H1 (cell line): Measurements from ENCODE around the gene MAML3. TPM values are rescaled to one million over a fixed set of nuclear protein-coding genes. Genes with fewer than 3 reads are reported as not detected.

ENCODE experiments used
- CTCF ChIA-PET: fragments of 300-600 bp; sonication (Branson Sonifier 250); formaldehyde crosslinking; loops from one replicate; lab custom pipeline; 2021; ENCODE audit not compliant: partially characterized antibody; lab: Charles Lee
- POLR2A ChIA-PET: fragments of 300-600 bp; sonication (Branson Sonifier 250); formaldehyde crosslinking; loops from one replicate; lab custom pipeline; 2021; ENCODE audit warnings: inconsistent platforms; ENCODE audit not compliant: partially characterized antibody; lab: Charles Lee
- DNase-seq, 2 experiments: peaks; one replicate each; pipeline versions ENCODE4 v3.0.0 to v3.0.0-alpha.2; 2010 to 2022; ENCODE audit warnings: low spot score in 2 of 2, low read depth in 1 of 2, mixed read lengths in 1 of 2
- FAIRE-seq: peaks from 2 replicates; lab custom pipeline; 2011; peaks lifted over from hg19 to GRCh38; lab: Jason Lieb, UNC
- H2AFZ ChIP-seq: 2 replicates; pipeline ENCODE4 v1.8.1; 2012; ENCODE audit warnings: low read length, inconsistent platforms
- H2AK5ac ChIP-seq: 2 replicates; pipeline ENCODE4 v1.6.1; 2013; ENCODE audit warnings: low read depth, low read length
- H2BK120ac ChIP-seq: replicated peaks from 2 replicates; pipeline ENCODE3; 2013; ENCODE audit warnings: low read depth, low read length, inconsistent platforms
- H2BK12ac ChIP-seq: 2 replicates; pipeline ENCODE4 v1.6.1; 2013; ENCODE audit warnings: low read depth, low read length
- H2BK15ac ChIP-seq: 2 replicates; pipeline ENCODE4 v1.6.1; 2013; ENCODE audit warnings: low read length
- H2BK20ac ChIP-seq: 2 replicates; pipeline ENCODE4 v1.6.1; 2013; ENCODE audit warnings: low read length
- H2BK5ac ChIP-seq: 2 replicates; pipeline ENCODE4 v1.6.1; 2013; ENCODE audit warnings: low read depth, low read length
- H3K14ac ChIP-seq: 2 replicates; pipeline ENCODE4 v1.6.1; 2013; ENCODE audit warnings: inconsistent platforms; ENCODE audit not compliant: insufficient read length
- H3K18ac ChIP-seq: 2 replicates; pipeline ENCODE4 v1.6.1; 2013; ENCODE audit warnings: low read length; ENCODE audit errors: extremely low read depth
- H3K23ac ChIP-seq: 2 replicates; pipeline ENCODE4 v1.6.1; 2013; ENCODE audit warnings: inconsistent platforms; ENCODE audit not compliant: insufficient read length
- H3K23me2 ChIP-seq: 2 replicates; pipeline ENCODE4 v1.6.1; 2013; ENCODE audit warnings: low read depth, low read length
- H3K27ac ChIP-seq: 2 replicates; pipeline ENCODE4 v1.6.1; 2011; ENCODE audit warnings: low read depth, low read length, inconsistent platforms
- H3K27me3 ChIP-seq, 4 experiments: replicated peaks in 1 of 4; 1 replicate in 1 of 4; 2 replicates in 3 of 4; pipeline versions ENCODE4 v1.6.1 to v1.8.1; 2011 to 2013; ENCODE audit warnings: low read length in 3 of 4, mild to moderate bottlenecking in 3 of 4, inconsistent platforms in 2 of 4, mixed read lengths in 2 of 4, moderate library complexity in 1 of 4; ENCODE audit not compliant: control insufficient read depth in 3 of 4, insufficient read depth in 3 of 4; ENCODE audit errors: extremely low read depth in 1 of 4
- H3K36me3 ChIP-seq, 4 experiments: 2 replicates each; pipeline versions ENCODE4 v1.6.1 to v1.8.1; 2011 to 2013; ENCODE audit warnings: mild to moderate bottlenecking in 4 of 4, low read length in 3 of 4, moderate library complexity in 2 of 4, control low read depth in 1 of 4, inconsistent platforms in 1 of 4; ENCODE audit not compliant: insufficient read depth in 4 of 4, control insufficient read depth in 2 of 4
- H3K4ac ChIP-seq: replicated peaks from 2 replicates; pipeline ENCODE3; 2013; ENCODE audit warnings: low read length, low read depth, mixed read lengths, inconsistent platforms; ENCODE audit not compliant: insufficient read length
- H3K4me1 ChIP-seq, 4 experiments: replicated peaks in 1 of 4; 1 replicate in 1 of 4; 2 replicates in 3 of 4; pipeline versions ENCODE4 v1.6.1 to v1.8.1; 2011 to 2013; ENCODE audit warnings: low read length in 3 of 4, inconsistent platforms in 2 of 4, mixed read lengths in 1 of 4; ENCODE audit not compliant: insufficient read depth in 4 of 4, control insufficient read depth in 3 of 4
- H3K4me2 ChIP-seq, 2 experiments: 2 replicates each; pipeline versions ENCODE4 v1.6.1 to v1.8.1; 2011 to 2013; ENCODE audit warnings: low read depth in 2 of 2, low read length in 2 of 2, control low read depth in 1 of 2, inconsistent platforms in 1 of 2, mild to moderate bottlenecking in 1 of 2; ENCODE audit not compliant: insufficient read depth in 1 of 2
- H3K4me3 ChIP-seq, 4 experiments: fragments of 200-600, 300-600 bp in 1 of 4; sonication (generic), shearing (Covaris generic), sonication (Bioruptor Twin) in 1 of 4; 2 replicates each; pipeline versions ENCODE4 v1.5.1 to v1.8.1; 2011 to 2016; ENCODE audit warnings: low read length in 4 of 4, low read depth in 3 of 4, control low read depth in 2 of 4, inconsistent platforms in 2 of 4, mild to moderate bottlenecking in 2 of 4, mixed read lengths in 1 of 4, moderate library complexity in 1 of 4; ENCODE audit not compliant: insufficient read depth in 2 of 4; ENCODE audit errors: extremely low read depth in 1 of 4
- H3K56ac ChIP-seq: replicated peaks from 2 replicates; pipeline ENCODE3; 2013; ENCODE audit warnings: low read depth, mild to moderate bottlenecking, mixed read lengths, low read length, inconsistent platforms; ENCODE audit not compliant: insufficient read length
- H3K79me1 ChIP-seq: 2 replicates; pipeline ENCODE4 v1.6.1; 2013; ENCODE audit warnings: low read depth, low read length, control low read depth
- H3K79me2 ChIP-seq, 2 experiments: 2 replicates each; pipeline versions ENCODE4 v1.6.1 to v1.8.1; 2012 to 2013; ENCODE audit warnings: low read length in 2 of 2, mild to moderate bottlenecking in 2 of 2, inconsistent platforms in 1 of 2; ENCODE audit not compliant: insufficient read depth in 2 of 2, control insufficient read depth in 1 of 2
- H3K9ac ChIP-seq, 4 experiments: replicated peaks in 1 of 4; 1 replicate in 1 of 4; 2 replicates in 3 of 4; pipeline versions ENCODE4 v1.6.1 to v1.8.1; 2011 to 2013; ENCODE audit warnings: low read depth in 3 of 4, low read length in 3 of 4, control low read depth in 2 of 4, mild to moderate bottlenecking in 2 of 4, moderate library complexity in 2 of 4, inconsistent platforms in 1 of 4; ENCODE audit errors: extremely low read depth in 1 of 4
- H3K9me3 ChIP-seq, 2 experiments: 2 replicates each; pipeline versions ENCODE4 v1.6.1 to v1.8.1; 2012 to 2013; ENCODE audit warnings: mild to moderate bottlenecking in 2 of 2, moderate library complexity in 2 of 2, control low read depth in 1 of 2, inconsistent platforms in 1 of 2, low read depth in 1 of 2, low read length in 1 of 2, mixed read lengths in 1 of 2; ENCODE audit not compliant: insufficient read depth in 2 of 2
- H4K20me1 ChIP-seq, 2 experiments: replicated peaks in 1 of 2; 2 replicates each; pipeline versions ENCODE3 to v1.8.1; 2011 to 2013; ENCODE audit warnings: inconsistent platforms in 2 of 2, low read length in 2 of 2, mild to moderate bottlenecking in 1 of 2; ENCODE audit not compliant: insufficient read depth in 2 of 2, control insufficient read depth in 1 of 2
- H4K5ac ChIP-seq: 2 replicates; pipeline ENCODE4 v1.6.1; 2013; ENCODE audit warnings: low read length, low read depth, mixed read lengths, inconsistent platforms; ENCODE audit not compliant: insufficient read length
- H4K8ac ChIP-seq: 2 replicates; pipeline ENCODE4 v1.8.0; 2013; ENCODE audit warnings: mild to moderate bottlenecking, moderate library complexity, low read length, inconsistent platforms; ENCODE audit not compliant: insufficient read depth; ENCODE audit errors: extremely low read depth
- H4K91ac ChIP-seq: replicated peaks from 2 replicates; pipeline ENCODE3; 2013; ENCODE audit warnings: low read length, mixed read lengths, inconsistent platforms; ENCODE audit not compliant: insufficient read length
- ASH2L ChIP-seq: fragments of 200-600, 300-600 bp; sonication (generic); IDR thresholded peaks from one replicate; pipeline ENCODE4 v1.7.1; 2017; ENCODE audit warnings: low read length
- EP300 ChIP-seq, 2 experiments: IDR thresholded peaks; 1 replicate in 1 of 2; 2 replicates in 1 of 2; pipeline ENCODE4 v1.6.1; 2011 to 2012; ENCODE audit warnings: low read depth in 2 of 2, low read length in 2 of 2, mild to moderate bottlenecking in 2 of 2, borderline replicate concordance in 1 of 2, inconsistent platforms in 1 of 2, moderate library complexity in 1 of 2
- GTF2F1 ChIP-seq: IDR thresholded peaks from 2 replicates; pipeline ENCODE4 v1.6.1; 2012; ENCODE audit warnings: low read depth, low read length, improper control_type of control experiment, borderline replicate concordance
- JUN ChIP-seq: IDR thresholded peaks from 2 replicates; pipeline ENCODE4 v1.6.1; 2011; ENCODE audit warnings: low read depth, mild to moderate bottlenecking, improper control_type of control experiment, low read length
- PHF8 ChIP-seq: fragments of 200-600 bp; sonication (generic); conservative IDR thresholded peaks from 2 replicates; pipeline ENCODE4 v1.7.1; 2012; ENCODE audit warnings: low read depth, mild to moderate bottlenecking, inconsistent platforms, low read length, moderate library complexity
- SUZ12 ChIP-seq: fragments of 200-600 bp; sonication (generic); IDR thresholded peaks from 2 replicates; pipeline ENCODE4 v1.6.1; 2012; ENCODE audit warnings: mild to moderate bottlenecking, inconsistent platforms, low read length, moderate library complexity, mixed read lengths
- TEAD4 ChIP-seq: IDR thresholded peaks from 2 replicates; pipeline ENCODE4 v1.6.1; 2012; ENCODE audit warnings: low read depth, low read length, inconsistent platforms, mixed read lengths
- WGBS, 2 experiments: shearing (Covaris generic) in 1 of 2; methylation state at CpG; one replicate each; pipeline versions ENCODE4 v1.1.6 to v1.1.7; 2013 to 2015; ENCODE audit warnings: low lambda C conversion rate in 2 of 2, mixed read lengths in 2 of 2, inconsistent platforms in 1 of 2, low coverage in 1 of 2, missing lambda C conversion rate in 1 of 2; ENCODE audit not compliant: insufficient replicate concordance in 2 of 2, insufficient coverage in 1 of 2, insufficient read length in 1 of 2; ENCODE audit errors: extremely low coverage in 1 of 2, missing lambda C conversion rate in 1 of 2; 5-methylcytosine and 5-hydroxymethylcytosine counted together
- polyA plus RNA-seq, 7 experiments: library from polyadenylated mRNA; depleted of rRNA in 3 of 7; stranded (reverse) in 5 of 7; unstranded in 2 of 7; fragments of >200 nt in 5 of 7; fragments of 200-250 nt in 2 of 7; gene quantifications; 1 replicate in 5 of 7; 2 replicates in 1 of 7; 4 replicates in 1 of 7; pipeline versions ENCODE4 v1.2.1 to v1.2.3, GENCODE V29; 2011 to 2013; ENCODE audit warnings: missing spikeins in 2 of 7, mixed read lengths in 2 of 7
- total RNA-seq: library from RNA; stranded (reverse); fragmentation: NEBNext Ultra II Directional; extraction: Animal tissue kit (Norgen Biotek cat#: 25700); gene quantifications from 2 replicates; pipeline ENCODE4 v1.2.1, GENCODE V29; 2021

The MAML3 gene
- total and polyA plus RNA-seq, 2 of the 8 experiments (the other 6 are each of a cell fraction or from before 2014, with no cell fraction given) = 2.1 to 5.7 TPM

- Histone ChIP-seq H3K56ac (no peak overlapping the region), H2BK15ac (no peak overlapping the region), H2AK5ac (peak overlapping the region; percentile 39; the same call in 1 of the 2 replicates), H3K23me2 (no peaks in the 10 kb centered on the region), H3K36me3 (no peaks in the 10 kb centered on the region), H3K27ac (no peak overlapping the region), H3K23ac (no peak overlapping the region), H3K4me3 (no peak overlapping the region), H3K27me3 (no peaks in the 10 kb centered on the region), H3K14ac (no peak overlapping the region), H4K20me1 (peaks cover 1 to 2% of the 10 kb centered on the region in 2 experiments), H4K5ac (no peak overlapping the region), H3K4me1 (peaks cover 6 to 21% (median 12%) of the 10 kb centered on the region in 4 experiments), H3K4me2 (no peak overlapping the region), H4K8ac (no peak overlapping the region), H3K9ac (no peak overlapping the region), H4K91ac (no peak overlapping the region), H2BK120ac (no peak overlapping the region), H2BK20ac (no peak overlapping the region), H3K9me3 (no peaks in the 10 kb centered on the region), H2BK12ac (peak overlapping the region; percentile 33; the same call in 1 of the 2 replicates), H2AFZ (no peak overlapping the region), H3K18ac (no peak overlapping the region), H3K79me2 (no peaks in the 10 kb centered on the region), H2BK5ac (no peak overlapping the region), H3K4ac (no peak overlapping the region), H3K79me1 (peaks cover 2% of the 10 kb centered on the region; the same call in 1 of the 2 replicates)
- FAIRE-seq = no peak
- 88% methylated on average over 7 of the region's 7 CpGs; no CpG with 5 or more reads in 1 of the 2 experiments for WGBS, 2 experiments
- ChIA-PET POLR2A (no interaction called here), CTCF (interaction anchor here (0.6 to 0.8 kb wide), 2 partner anchors 21 to 1075 kb away, joined by 3 to 4 read pairs; no protein-coding TSS in a partner anchor)
- TF ChIP-seq TEAD4 = no peak
- no peak for TF ChIP-seq ASH2L
- TF ChIP-seq PHF8 = no peak
- TF ChIP-seq JUN = no peak
- no peak for TF ChIP-seq SUZ12
- TF ChIP-seq GTF2F1 = no peak
- no peak for TF ChIP-seq EP300 (IDR thresholded peaks at IDR 0.05; ENCODE audit: borderline replicate concordance in 1 of 2, low read depth in 2 of 2, low read length in 2 of 2)
- DNase-seq = no peak
These were observed 55.4 kb downstream of the MAML3 start for GRCh38 chr4:140098455-140099160.
